H9 (cell line): ENCODE results near the gene DQX1. TPM values are rescaled to one million over a fixed set of nuclear protein-coding genes. Genes with fewer than 3 reads are reported as not detected.

Source experiments
- DNase-seq: peaks from one replicate; pipeline ENCODE4 v3.0.0-alpha.2; 2017
- H2AFZ ChIP-seq: one replicate; pipeline ENCODE4 v1.6.1; 2013; ENCODE audit warnings: mild to moderate bottlenecking, low read length, control low read depth, moderate library complexity
- H2AK5ac ChIP-seq: 2 replicates; pipeline ENCODE4 v1.6.1; 2013; ENCODE audit warnings: low read length, control low read depth, mixed read lengths; ENCODE audit not compliant: insufficient read length
- H2BK120ac ChIP-seq: one replicate; pipeline ENCODE4 v1.6.1; 2013; ENCODE audit warnings: low read depth, mild to moderate bottlenecking, low read length, control low read depth, inconsistent platforms; ENCODE audit not compliant: poor library complexity, severe bottlenecking
- H2BK12ac ChIP-seq: 2 replicates; pipeline ENCODE4 v1.6.1; 2013; ENCODE audit warnings: low read length, control low read depth, mixed read lengths, low read depth; ENCODE audit not compliant: insufficient read length
- H2BK15ac ChIP-seq: 2 replicates; pipeline ENCODE4 v1.6.1; 2013; ENCODE audit warnings: low read depth, low read length, control low read depth
- H2BK20ac ChIP-seq: one replicate; pipeline ENCODE4 v1.6.1; 2013; ENCODE audit warnings: low read depth, mild to moderate bottlenecking, low read length, control low read depth, inconsistent platforms; ENCODE audit not compliant: poor library complexity, severe bottlenecking
- H2BK5ac ChIP-seq: 2 replicates; pipeline ENCODE4 v1.6.1; 2013; ENCODE audit warnings: low read length, control low read depth, mixed read lengths; ENCODE audit not compliant: insufficient read length
- H3K14ac ChIP-seq: 2 replicates; pipeline ENCODE4 v1.6.1; 2013; ENCODE audit warnings: low read length, control low read depth; ENCODE audit not compliant: insufficient read depth
- H3K18ac ChIP-seq: 2 replicates; pipeline ENCODE4 v1.6.1; 2013; ENCODE audit warnings: low read depth, mild to moderate bottlenecking, mixed read lengths, low read length, control low read depth; ENCODE audit not compliant: insufficient read length
- H3K23ac ChIP-seq: 2 replicates; pipeline ENCODE4 v1.6.1; 2013; ENCODE audit warnings: low read length, control low read depth, mixed read lengths, low read depth; ENCODE audit not compliant: insufficient read length
- H3K23me2 ChIP-seq: 2 replicates; pipeline ENCODE4 v1.6.1; 2013; ENCODE audit warnings: low read depth, mild to moderate bottlenecking, mixed read lengths, low read length, control low read depth; ENCODE audit not compliant: insufficient read length, poor library complexity, severe bottlenecking
- H3K27ac ChIP-seq: 2 replicates; pipeline ENCODE4 v1.5.1; 2013; ENCODE audit warnings: low read length, control low read depth, mixed read lengths, low read depth; ENCODE audit not compliant: insufficient read length
- H3K27me3 ChIP-seq: 2 replicates; pipeline ENCODE4 v1.6.1; 2013; ENCODE audit warnings: low read length, control low read depth, inconsistent platforms; ENCODE audit not compliant: insufficient read depth
- H3K4ac ChIP-seq: 2 replicates; pipeline ENCODE4 v1.6.1; 2013; ENCODE audit warnings: low read depth, mild to moderate bottlenecking, control low read depth, inconsistent platforms, low read length, moderate library complexity
- H3K4me1 ChIP-seq: 2 replicates; pipeline ENCODE4 v1.6.1; 2013; ENCODE audit warnings: low read length, control low read depth, inconsistent platforms; ENCODE audit not compliant: insufficient read depth
- H3K4me2 ChIP-seq: 2 replicates; pipeline ENCODE4 v1.6.1; 2013; ENCODE audit warnings: low read length, control low read depth, mixed read lengths; ENCODE audit not compliant: insufficient read length, insufficient read depth
- H3K56ac ChIP-seq: 2 replicates; pipeline ENCODE4 v1.6.1; 2013; ENCODE audit warnings: low read depth, mild to moderate bottlenecking, mixed read lengths, low read length, control low read depth; ENCODE audit not compliant: insufficient read length
- H3K79me1 ChIP-seq: 2 replicates; pipeline ENCODE4 v1.6.1; 2013; ENCODE audit warnings: low read depth, mild to moderate bottlenecking, moderate library complexity, low read length, control low read depth, inconsistent platforms; ENCODE audit not compliant: insufficient read depth, poor library complexity, severe bottlenecking
- H3K79me2 ChIP-seq: 2 replicates; pipeline ENCODE4 v1.6.1; 2013; ENCODE audit warnings: low read length, control low read depth, inconsistent platforms; ENCODE audit not compliant: insufficient read depth
- H3K9ac ChIP-seq: 2 replicates; pipeline ENCODE4 v1.6.1; 2013; ENCODE audit warnings: low read length, control low read depth, mixed read lengths; ENCODE audit not compliant: insufficient read length; ENCODE audit errors: extremely low read depth
- H3K9me3 ChIP-seq: one replicate; pipeline ENCODE4 v1.6.1; 2013; ENCODE audit warnings: low read depth, low read length, inconsistent platforms; ENCODE audit not compliant: control insufficient read depth
- H3T11ph ChIP-seq: one replicate; pipeline ENCODE4 v1.6.1; 2013; ENCODE audit warnings: mild to moderate bottlenecking, low read length, control low read depth, inconsistent platforms
- H4K20me1 ChIP-seq: one replicate; pipeline ENCODE4 v1.6.1; 2013; ENCODE audit not compliant: control insufficient read depth, insufficient read length, insufficient read depth
- H4K5ac ChIP-seq: 2 replicates; pipeline ENCODE4 v1.6.1; 2013; ENCODE audit warnings: low read depth, mild to moderate bottlenecking, mixed read lengths, low read length, control low read depth; ENCODE audit not compliant: insufficient read length
- H4K8ac ChIP-seq: replicated peaks from 2 replicates; pipeline ENCODE4 v1.6.1; 2013; ENCODE audit warnings: low read length, control low read depth, mixed read lengths, low read depth; ENCODE audit not compliant: insufficient read length
- H4K91ac ChIP-seq: 2 replicates; pipeline ENCODE4 v1.6.1; 2013; ENCODE audit warnings: low read depth, mild to moderate bottlenecking, moderate library complexity, mixed read lengths, low read length, control low read depth; ENCODE audit not compliant: insufficient read length
- H3K27ac Mint-ChIP-seq, 3 experiments: 2 replicates in 2 of 3; 3 replicates in 1 of 3; pipeline ENCODE4 v1.8.0; 2020 to 2021; ENCODE audit warnings: mixed read lengths in 3 of 3, mild to moderate bottlenecking in 1 of 3, moderate library complexity in 1 of 3
- H3K27me3 Mint-ChIP-seq: 2 replicates; pipeline ENCODE4 v1.8.0; 2021; ENCODE audit warnings: low read depth, mild to moderate bottlenecking, moderate library complexity, mixed read lengths
- H3K36me3 Mint-ChIP-seq, 3 experiments: 2 replicates in 2 of 3; 3 replicates in 1 of 3; pipeline ENCODE4 v1.8.0; 2020 to 2021; ENCODE audit warnings: low read depth in 3 of 3, mixed read lengths in 3 of 3; ENCODE audit not compliant: insufficient read depth in 1 of 3
- H3K4me1 Mint-ChIP-seq, 2 experiments: 2 replicates each; pipeline ENCODE4 v1.8.0; 2020; ENCODE audit warnings: mixed read lengths in 2 of 2
- H3K4me3 Mint-ChIP-seq, 2 experiments: 2 replicates in 1 of 2; 3 replicates in 1 of 2; pipeline ENCODE4 v1.8.0; 2020 to 2021; ENCODE audit warnings: mild to moderate bottlenecking in 2 of 2, mixed read lengths in 2 of 2, moderate library complexity in 1 of 2
- H3K9me3 Mint-ChIP-seq, 2 experiments: 2 replicates in 1 of 2; 3 replicates in 1 of 2; pipeline ENCODE4 v1.8.0; 2020; ENCODE audit warnings: mild to moderate bottlenecking in 2 of 2, mixed read lengths in 2 of 2, moderate library complexity in 1 of 2
- WGBS: extraction: QIAGEN DNeasy Blood & Tissue Kit; methylation state at CpG from one replicate; pipeline ENCODE4 v1.1.7; 2013; ENCODE audit warnings: missing lambda C conversion rate, low lambda C conversion rate, mixed read lengths; ENCODE audit not compliant: insufficient read length; ENCODE audit errors: extremely low coverage; 5-methylcytosine and 5-hydroxymethylcytosine counted together
- total RNA-seq: library from RNA; stranded (reverse); gene quantifications from 2 replicates; pipeline ENCODE4 v1.2.1, GENCODE V29; 2021
- TF ChIP-seq, protein P1 (sequence below): fragments of 200-600 bp; sonication (generic); conservative IDR thresholded peaks from 3 replicates; pipeline ENCODE4 v1.8.0; 2021; ENCODE audit warnings: antibody characterized with exemption, mild to moderate bottlenecking

The DQX1 gene
- total RNA-seq, 1 experiment from 2014 or later: 0.98 TPM

DNA sequence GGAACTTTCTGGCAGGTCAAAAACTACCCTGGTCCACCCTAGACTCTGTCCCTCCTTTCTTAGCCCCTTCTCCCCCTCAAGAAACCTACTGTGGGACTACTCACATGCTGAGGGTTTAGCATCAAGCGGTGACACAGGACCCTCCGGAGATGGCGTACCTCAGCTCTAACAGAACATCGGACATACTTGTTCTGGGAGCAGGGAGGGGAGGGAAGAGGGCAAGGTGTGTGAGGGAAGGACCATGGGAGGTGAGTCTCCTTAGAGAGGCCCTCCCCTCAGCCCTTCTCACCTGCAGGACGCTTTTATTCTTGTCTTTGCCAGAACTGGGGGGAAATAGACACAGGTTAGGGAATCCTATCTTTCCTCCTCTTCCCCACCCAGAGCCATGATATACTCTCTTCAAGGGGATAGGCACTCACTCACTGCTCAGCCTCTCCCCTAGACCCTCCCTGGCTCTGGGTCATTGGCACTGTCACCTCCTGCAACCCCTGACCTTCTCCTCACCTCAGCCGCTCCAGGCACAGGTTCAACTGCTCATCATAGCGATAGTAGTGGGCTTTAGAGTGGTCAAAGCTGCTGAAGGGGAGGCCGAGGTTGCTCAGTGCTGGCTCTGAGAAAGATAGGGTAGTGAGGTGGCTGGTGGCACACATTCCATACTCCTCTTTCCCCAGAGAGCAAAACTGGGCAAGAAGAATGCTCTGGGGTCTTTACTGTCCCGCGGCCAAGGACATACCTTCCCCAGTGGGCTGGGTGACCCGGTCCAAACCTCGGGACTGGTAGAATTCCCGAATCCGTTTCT is 20.4 kb downstream of the DQX1 start:
- no peak overlapping the region for H3K56ac ChIP-seq
- H3K27me3 ChIP-seq: peaks cover 56% of the 10 kb centered on the region
- peaks cover 4% of the 10 kb centered on the region; the same call in 1 of the 2 replicates for H3K4me1 ChIP-seq
- H4K91ac ChIP-seq: no peak overlapping the region
- H2BK120ac ChIP-seq: no peak overlapping the region
- H3K79me2 ChIP-seq: no peaks in the 10 kb centered on the region
- H3K23me2 ChIP-seq: peaks cover 21% of the 10 kb centered on the region
- H3K4me2 ChIP-seq: no peak overlapping the region
- H3K4ac ChIP-seq: no peak overlapping the region
- Mint-ChIP-seq H3K4me3 (peak overlapping the region in 1 of 2 experiments; percentile 33; a peak in 2 of 5 replicates), H3K36me3 (peaks cover 24 to 33% (median 24%) of the 10 kb centered on the region in 3 experiments), H3K27me3 (peaks cover 79% of the 10 kb centered on the region), H3K9me3 (peaks cover 3 to 5% of the 10 kb centered on the region in 2 experiments; a peak in 3 of 5 replicates), H3K4me1 (peaks cover 48 to 52% of the 10 kb centered on the region in 2 experiments), H3K27ac (no peak overlapping the region)
- WGBS: no CpG with 5 or more reads among the region's 14 CpGs
- H2BK12ac ChIP-seq: no peak overlapping the region
- H2BK20ac ChIP-seq: no peak overlapping the region
- no peaks in the 10 kb centered on the region for H3K9me3 ChIP-seq
- no peak overlapping the region for H2BK15ac ChIP-seq
- no peak overlapping the region for H3K14ac ChIP-seq
- no peak overlapping the region for H4K5ac ChIP-seq
- H3K9ac ChIP-seq: no peak overlapping the region
- no peak overlapping the region for H2AK5ac ChIP-seq
- no peaks in the 10 kb centered on the region for H4K20me1 ChIP-seq
- no peak overlapping the region for H3K23ac ChIP-seq
- no peak overlapping the region for H3K18ac ChIP-seq
- H3T11ph ChIP-seq: no peak overlapping the region
- TF ChIP-seq, protein P1, sequence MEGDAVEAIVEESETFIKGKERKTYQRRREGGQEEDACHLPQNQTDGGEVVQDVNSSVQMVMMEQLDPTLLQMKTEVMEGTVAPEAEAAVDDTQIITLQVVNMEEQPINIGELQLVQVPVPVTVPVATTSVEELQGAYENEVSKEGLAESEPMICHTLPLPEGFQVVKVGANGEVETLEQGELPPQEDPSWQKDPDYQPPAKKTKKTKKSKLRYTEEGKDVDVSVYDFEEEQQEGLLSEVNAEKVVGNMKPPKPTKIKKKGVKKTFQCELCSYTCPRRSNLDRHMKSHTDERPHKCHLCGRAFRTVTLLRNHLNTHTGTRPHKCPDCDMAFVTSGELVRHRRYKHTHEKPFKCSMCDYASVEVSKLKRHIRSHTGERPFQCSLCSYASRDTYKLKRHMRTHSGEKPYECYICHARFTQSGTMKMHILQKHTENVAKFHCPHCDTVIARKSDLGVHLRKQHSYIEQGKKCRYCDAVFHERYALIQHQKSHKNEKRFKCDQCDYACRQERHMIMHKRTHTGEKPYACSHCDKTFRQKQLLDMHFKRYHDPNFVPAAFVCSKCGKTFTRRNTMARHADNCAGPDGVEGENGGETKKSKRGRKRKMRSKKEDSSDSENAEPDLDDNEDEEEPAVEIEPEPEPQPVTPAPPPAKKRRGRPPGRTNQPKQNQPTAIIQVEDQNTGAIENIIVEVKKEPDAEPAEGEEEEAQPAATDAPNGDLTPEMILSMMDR: no peak
- no peak overlapping the region for H4K8ac ChIP-seq
- DNase-seq: no peak
- H2BK5ac ChIP-seq: no peak overlapping the region
- no peaks in the 10 kb centered on the region for H3K79me1 ChIP-seq
- no peak overlapping the region for H2AFZ ChIP-seq
- H3K27ac ChIP-seq: no peak overlapping the region
